ENCODE data around the gene LMO1. TPM values are rescaled to one million over a fixed set of nuclear protein-coding genes. Genes with fewer than 3 reads are reported as not detected.
A peak's percentile ranks its signal among the peaks of the same experiment; 100 is the strongest.

Gene LMO1
- total and polyA plus RNA-seq, 11 donors, result 0.42 to 4.1 (median 2.1) TPM; not detected in 1

GRCh38 chr11:8204596-8204995 is 59.1 kb downstream of the LMO1 start:
- WGBS, 4 donors, result 52 to 73% (median 59%) methylated on average over 5 of the region's 5 CpGs

DNA sequence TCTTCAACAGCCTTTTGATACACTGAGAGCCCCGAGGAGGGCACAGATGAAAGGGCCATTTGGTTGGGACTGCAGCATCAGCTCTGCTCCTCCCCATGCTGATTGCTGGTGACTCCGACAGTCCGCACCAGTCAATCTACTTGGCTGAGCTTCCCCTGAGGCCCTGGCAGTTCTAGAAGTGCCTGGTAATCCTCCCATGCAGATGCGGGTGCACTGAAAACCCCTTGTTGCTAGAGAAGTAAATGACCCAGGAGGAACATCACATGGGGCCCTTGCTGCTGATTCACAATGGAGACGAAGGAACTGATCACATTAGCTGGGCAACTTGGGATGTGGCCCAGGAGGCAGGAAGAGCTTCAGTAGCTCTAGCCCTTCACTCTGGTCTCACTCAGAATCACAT is 59.7 kb downstream of the LMO1 start:
- Histone ChIP-seq H3K27ac (no peak overlapping the region), H3K9me3 (no peaks in the 10 kb centered on the region), H3K4me3 (no peak overlapping the region), H3K27me3 (peaks cover 0 to 21% (median 0%) of the 10 kb centered on the region in 9 donors), H3K36me3 (no peaks in the 10 kb centered on the region), H3K4me1 (peaks cover 0 to 45% (median 7%) of the 10 kb centered on the region in 12 donors)
- no peak for ATAC-seq
- intact Hi-C loops (cut with DNase I), result loop anchor here in 1 of 10 donors (10.0 kb wide), 1 partner anchor 831 kb away; no protein-coding TSS in a partner anchor
- no peak for DNase-seq
- no peak for TF ChIP-seq POLR2A (IDR thresholded peaks at IDR 0.05)
- no peak for TF ChIP-seq CTCF (IDR thresholded peaks at IDR 0.05)
- 72 to 86% (median 76%) methylated on average over 5 of the region's 5 CpGs for WGBS, 4 donors

More at GRCh38 chr11:8204596-8204995, 59.1 kb downstream of the LMO1 start:
- Histone ChIP-seq H3K27me3 (peaks cover 0 to 27% (median 0%) of the 10 kb centered on the region in 9 donors), H3K9me3 (no peaks in the 10 kb centered on the region), H3K4me1 (peaks cover 0 to 45% (median 7%) of the 10 kb centered on the region in 12 donors), H3K36me3 (no peaks in the 10 kb centered on the region), H3K4me3 (no peak overlapping the region), H3K27ac (no peak overlapping the region)
- no peak for ATAC-seq
- intact Hi-C loops (cut with DNase I), result loop anchor here in 1 of 10 donors (10.0 kb wide), 1 partner anchor 830 kb away; no protein-coding TSS in a partner anchor
- TF ChIP-seq POLR2A (IDR thresholded peaks at IDR 0.05), result no peak
- TF ChIP-seq CTCF (IDR thresholded peaks at IDR 0.05), result no peak
- DNase-seq, result no peak

DNA sequence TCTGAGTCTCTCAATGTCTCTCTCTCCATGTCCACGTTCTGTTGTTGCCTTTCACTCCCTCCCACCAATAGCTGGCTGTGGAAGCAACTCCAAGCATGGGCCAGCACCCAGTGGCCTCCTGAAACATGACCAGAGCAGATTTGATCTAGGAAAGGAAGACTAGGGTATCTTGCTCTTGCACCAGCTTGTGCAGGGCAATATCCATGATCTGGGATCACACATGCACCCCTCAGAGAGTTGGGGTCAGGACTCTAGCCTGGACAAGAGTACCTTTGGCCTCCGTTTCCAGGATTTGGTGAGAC is 60.3 kb downstream of the LMO1 start:
- TF ChIP-seq CTCF (IDR thresholded peaks at IDR 0.05) (no peak), POLR2A (IDR thresholded peaks at IDR 0.05) (no peak)
- H3K27me3 ChIP-seq, result peaks cover 0 to 15% (median 0%) of the 10 kb centered on the region in 9 donors
- no peak overlapping the region for H3K27ac ChIP-seq
- DNase-seq (no peak), ATAC-seq (no peak)
- H3K9me3 ChIP-seq, result no peaks in the 10 kb centered on the region
- WGBS, 4 donors, result 81 to 91% (median 86%) methylated on average over 2 of the region's 2 CpGs
- no peaks in the 10 kb centered on the region for H3K36me3 ChIP-seq
- peaks cover 0 to 45% (median 7%) of the 10 kb centered on the region in 12 donors for H3K4me1 ChIP-seq
- intact Hi-C loops (cut with DNase I), result loop anchor here in 1 of 10 donors (10.0 kb wide), 1 partner anchor 831 kb away; no protein-coding TSS in a partner anchor
- no peak overlapping the region for H3K4me3 ChIP-seq

- no peak for ATAC-seq
- H3K4me1 ChIP-seq, result peaks cover 0 to 43% (median 7%) of the 10 kb centered on the region in 12 donors
- H3K36me3 ChIP-seq, result no peaks in the 10 kb centered on the region
- DNase-seq, result no peak
- WGBS, 4 donors, result 79 to 86% (median 85%) methylated on average over 11 of the region's 11 CpGs
- H3K4me3 ChIP-seq, result no peak overlapping the region
- peaks cover 0 to 11% (median 0%) of the 10 kb centered on the region in 9 donors for H3K27me3 ChIP-seq
- no peaks in the 10 kb centered on the region for H3K9me3 ChIP-seq
- intact Hi-C loops (cut with DNase I), result loop anchor here in 1 of 10 donors (10.0 kb wide), 1 partner anchor 832 kb away; no protein-coding TSS in a partner anchor
- peak overlapping the region in 1 of 12 donors; percentile 28 for H3K27ac ChIP-seq
- TF ChIP-seq CTCF (IDR thresholded peaks at IDR 0.05), result no peak
- TF ChIP-seq POLR2A (IDR thresholded peaks at IDR 0.05), result no peak
Observed at GRCh38 chr11:8202516-8203413, 60.9 kb downstream of the LMO1 start.

All from heart left ventricle (tissue), 16 donors.